ENCODE results near the gene NFS1. TPM values are rescaled to one million over a fixed set of nuclear protein-coding genes. Genes with fewer than 3 reads are reported as not detected.

NFS1 gene
- total and polyA plus RNA-seq, 2 donors (not counting 1 experiment from before 2014, with no cell fraction given): 29.0 to 30.6 TPM

- Mint-ChIP-seq H3K9me3 (ENCODE audit: insufficient read depth) (no peaks in the 10 kb centered on the region), H3K27ac (no peak overlapping the region), H3K4me1 (peaks cover 56% of the 10 kb centered on the region), H3K27me3 (no peaks in the 10 kb centered on the region), H3K4me3 (no peak overlapping the region)
- WGBS (ENCODE audit: insufficient coverage): no CpG with 5 or more reads among the region's 7 CpGs
- Histone ChIP-seq H4K20me1 (ENCODE audit: control insufficient read depth, insufficient read depth, low read length, poor library complexity, severe bottlenecking) (peaks cover 96% of the 10 kb centered on the region), H3K4me1 (ENCODE audit: control insufficient read depth in 2 of 2, insufficient read depth in 2 of 2, low read length in 2 of 2) (peaks cover 34 to 43% of the 10 kb centered on the region in 2 donors), H3K36me3 (replicated peaks in 1 of 2; ENCODE audit: control extremely low read depth in 1 of 2, control insufficient read depth in 1 of 2, extremely low read depth in 1 of 2, insufficient read depth in 2 of 2, low read length in 1 of 2) (peaks cover 2 to 93% of the 10 kb centered on the region in 2 experiments), H2AFZ (ENCODE audit: insufficient read depth, low read depth, low read length, poor library complexity, severe bottlenecking) (no peak overlapping the region), H3K4me2 (replicated peaks; ENCODE audit: low read depth, low read length, poor library complexity, severe bottlenecking) (no peak overlapping the region), H3K27me3 (replicated peaks in 1 of 4; ENCODE audit: control extremely low read depth in 1 of 4, control insufficient read depth in 3 of 4, insufficient read depth in 4 of 4, low read length in 3 of 4) (no peaks in the 10 kb centered on the region), H3K4me3 (ENCODE audit: control extremely low read depth in 1 of 5, extremely low read depth in 1 of 5, insufficient read depth in 1 of 5, low read depth in 2 of 5, low read length in 4 of 5) (no peak overlapping the region), H3K9me3 (ENCODE audit: control extremely low read depth in 1 of 3, control insufficient read depth in 2 of 3, insufficient read depth in 1 of 3, low read length in 2 of 3) (no peaks in the 10 kb centered on the region), H3K27ac (ENCODE audit: low read length in 2 of 2) (no peak overlapping the region), H3K79me2 (ENCODE audit: control insufficient read depth, insufficient read depth, low read length) (peaks cover 100% of the 10 kb centered on the region), H3K9ac (ENCODE audit: low read length) (no peak overlapping the region)
- intact Hi-C loops (cut with micrococcal nuclease): no loop called here
- no peak for ATAC-seq (ENCODE audit: low read depth)
- POLR2A ChIA-PET: interaction anchor here (0.6 kb wide), 1 partner anchor 288 kb away, joined by 13 read pairs; no protein-coding TSS in a partner anchor
- TF ChIP-seq EZH2 (IDR thresholded peaks at IDR 0.05; ENCODE audit: borderline replicate concordance, insufficient read depth, low read depth, low read length, poor library complexity, severe bottlenecking) (no peak), CTCF (IDR thresholded peaks at IDR 0.05) (no peak)
- CTCF ChIA-PET: no interaction called here
- DNase-seq: no peak
Observed at GRCh38 chr20:35735826-35736470, 36.8 kb upstream of the NFS1 start.
